ENCODE measurements around the gene PLLP. TPM values are rescaled to one million over a fixed set of nuclear protein-coding genes. Genes with fewer than 3 reads are reported as not detected.

PLLP gene
- total RNA-seq, 1 experiment from 2014 or later = 0.32 TPM

DNA sequence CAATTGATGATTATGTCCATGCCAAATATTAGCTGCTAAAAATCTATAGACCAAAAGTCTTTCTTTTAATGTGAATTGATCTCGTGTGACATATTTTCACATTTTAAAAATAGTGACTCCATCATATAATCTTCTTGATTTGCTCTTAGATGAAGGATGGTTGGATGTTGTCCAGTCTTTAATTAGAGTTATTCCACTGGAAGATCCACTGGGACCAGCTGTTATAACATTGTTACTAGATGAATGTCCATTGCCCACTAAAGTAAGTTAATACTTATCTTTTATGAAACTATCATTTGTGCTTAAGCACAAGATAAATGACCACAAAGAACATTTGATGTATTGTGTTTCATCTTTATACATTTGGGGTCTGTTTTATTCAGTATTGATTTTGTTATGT is 75.5 kb downstream of the PLLP start:
- in situ Hi-C loops (cut with HindIII; ENCODE audit: low pct_unique_long_range_greater_than_20kb, low sequenced_read_pairs) = no loop called here
- DNase-seq (ENCODE audit: low read depth, low spot score) = no peak

Small RNA genes lying within 50 kb of the gene (small RNA-seq; reads per million reads assigned to genes)
- gene AC108081.1 = 0 reads per million in 2 experiments

Other genes with a start within 250 kb of the PLLP start
- 22.0 and 26.9 TPM in 2 replicates for gene CPNE2, start 192.1 kb downstream of the PLLP start, total RNA-seq (2014; rRNA removed; shearing (Covaris generic))
- 71.2 and 83.4 TPM in 2 replicates for gene PSME3IP1, start 98.6 kb downstream of the PLLP start, total RNA-seq (2014; rRNA removed; shearing (Covaris generic))
- gene RSPRY1, start 98.3 kb downstream of the PLLP start, total RNA-seq (2014; rRNA removed; shearing (Covaris generic)) = 18.2 and 19.9 TPM in 2 replicates
- 52.3 and 55.7 TPM in 2 replicates for gene ARL2BP, start 39.4 kb downstream of the PLLP start, total RNA-seq (2014; rRNA removed; shearing (Covaris generic))
- not detected in 2 replicates for gene CCL22, start 74.1 kb upstream of the PLLP start, total RNA-seq (2014; rRNA removed; shearing (Covaris generic))
- gene CX3CL1, start 87.8 kb upstream of the PLLP start, total RNA-seq (2014; rRNA removed; shearing (Covaris generic)) = 5.0 and 5.2 TPM in 2 replicates
- gene CCL17, start 120.1 kb upstream of the PLLP start, total RNA-seq (2014; rRNA removed; shearing (Covaris generic)) = 1.8 and 2.1 TPM in 2 replicates
- 81.6 and 82.3 TPM in 2 replicates for gene CIAPIN1, start 162.7 kb upstream of the PLLP start, total RNA-seq (2014; rRNA removed; shearing (Covaris generic))
- gene COQ9, start 162.8 kb upstream of the PLLP start, total RNA-seq (2014; rRNA removed; shearing (Covaris generic)) = 67.7 and 70.7 TPM in 2 replicates
- gene POLR2C, start 178.0 kb upstream of the PLLP start, total RNA-seq (2014; rRNA removed; shearing (Covaris generic)) = 79.8 and 107 TPM in 2 replicates
- gene DOK4, start 201.8 kb upstream of the PLLP start, total RNA-seq (2014; rRNA removed; shearing (Covaris generic)) = 2.5 and 3.6 TPM in 2 replicates